ENCODE results near the gene RBM23.
A peak's percentile ranks its signal among the peaks of the same experiment; 100 is the strongest.
"Not testable (repeated sequence)": the region's sequence is repeated elsewhere in the genome, so short reads cannot be mapped to it uniquely, and the experiment has no call there.

The RBM23 gene

DNA sequence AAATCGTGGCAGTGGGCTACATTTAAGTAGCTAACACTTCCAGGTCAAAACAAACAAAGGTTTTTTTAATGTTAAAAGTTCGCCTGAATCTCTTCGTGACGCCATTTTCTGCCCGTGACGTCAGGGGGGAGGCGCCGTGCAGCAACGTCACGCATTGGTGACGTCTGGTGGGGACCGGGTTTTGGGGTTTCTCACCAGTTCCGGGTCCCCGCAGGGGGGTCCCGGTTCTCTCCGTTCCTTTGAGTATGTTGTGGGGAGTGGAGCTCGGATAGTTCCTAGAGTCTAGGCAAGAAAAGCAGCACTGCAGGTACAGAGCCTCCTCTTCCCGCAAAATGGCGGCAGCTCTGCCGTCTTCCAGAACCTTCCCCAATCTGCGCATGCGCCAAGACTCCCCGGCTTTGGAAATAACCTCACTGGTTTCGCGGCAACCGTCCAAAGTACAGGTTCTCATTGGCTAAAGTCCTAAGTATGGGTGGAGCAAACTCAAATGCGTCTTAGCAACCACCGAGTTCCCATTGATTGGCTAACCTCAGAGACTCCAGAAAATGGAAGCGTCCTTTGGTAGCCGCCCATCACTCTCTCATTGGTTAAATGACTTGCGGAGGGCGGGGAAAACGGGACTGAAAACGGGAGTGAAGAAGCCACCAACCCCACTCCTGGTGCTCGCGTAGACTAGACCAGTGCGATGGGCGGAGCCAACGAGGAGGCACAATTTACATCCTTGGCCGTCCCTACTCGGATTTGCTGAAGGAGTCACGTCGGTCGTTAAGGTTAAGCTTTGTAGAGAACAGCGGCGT, at the start of gene RBM23:
TSS of gene RBM23 (minus strand) at position 346 of the 797 bp plus-strand sequence.
- TF ChIP-seq ZFX (IDR thresholded peaks at IDR 0.05), result no peak
- TF ChIP-seq, protein P1, sequence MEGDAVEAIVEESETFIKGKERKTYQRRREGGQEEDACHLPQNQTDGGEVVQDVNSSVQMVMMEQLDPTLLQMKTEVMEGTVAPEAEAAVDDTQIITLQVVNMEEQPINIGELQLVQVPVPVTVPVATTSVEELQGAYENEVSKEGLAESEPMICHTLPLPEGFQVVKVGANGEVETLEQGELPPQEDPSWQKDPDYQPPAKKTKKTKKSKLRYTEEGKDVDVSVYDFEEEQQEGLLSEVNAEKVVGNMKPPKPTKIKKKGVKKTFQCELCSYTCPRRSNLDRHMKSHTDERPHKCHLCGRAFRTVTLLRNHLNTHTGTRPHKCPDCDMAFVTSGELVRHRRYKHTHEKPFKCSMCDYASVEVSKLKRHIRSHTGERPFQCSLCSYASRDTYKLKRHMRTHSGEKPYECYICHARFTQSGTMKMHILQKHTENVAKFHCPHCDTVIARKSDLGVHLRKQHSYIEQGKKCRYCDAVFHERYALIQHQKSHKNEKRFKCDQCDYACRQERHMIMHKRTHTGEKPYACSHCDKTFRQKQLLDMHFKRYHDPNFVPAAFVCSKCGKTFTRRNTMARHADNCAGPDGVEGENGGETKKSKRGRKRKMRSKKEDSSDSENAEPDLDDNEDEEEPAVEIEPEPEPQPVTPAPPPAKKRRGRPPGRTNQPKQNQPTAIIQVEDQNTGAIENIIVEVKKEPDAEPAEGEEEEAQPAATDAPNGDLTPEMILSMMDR (conservative IDR thresholded peaks at IDR 0.05), result no peak
- peak within 1 kb of the TSS; percentile 83 for H3K27ac ChIP-seq

DNA sequence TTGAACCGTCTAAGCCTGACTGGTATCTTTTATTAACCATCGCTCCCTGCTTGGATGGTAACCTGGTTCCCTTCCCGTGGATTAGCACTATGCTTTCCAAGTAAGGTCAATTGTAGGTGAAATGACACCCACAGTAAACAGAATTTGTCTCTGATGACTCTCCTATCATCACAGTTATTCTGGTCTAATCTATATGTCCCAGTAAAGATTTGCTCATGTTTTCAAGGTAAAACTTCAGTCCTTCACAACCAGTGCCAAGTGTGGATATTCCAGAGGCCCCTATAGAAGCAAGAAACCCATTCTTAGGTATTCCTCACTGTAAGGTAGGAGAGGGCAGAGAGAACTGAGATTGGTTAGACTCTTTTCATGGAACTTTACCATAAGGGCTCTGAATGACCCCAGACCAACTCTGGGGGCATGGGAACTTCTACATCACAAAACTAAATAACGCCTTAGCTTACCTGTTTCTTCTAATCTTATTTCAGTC, 47.9 kb upstream of the RBM23 start:
- TF ChIP-seq, protein P1 (conservative IDR thresholded peaks at IDR 0.05), result no peak
- TF ChIP-seq ZFX (IDR thresholded peaks at IDR 0.05), result no peak
- no peak overlapping the region for H3K27ac ChIP-seq

DNA sequence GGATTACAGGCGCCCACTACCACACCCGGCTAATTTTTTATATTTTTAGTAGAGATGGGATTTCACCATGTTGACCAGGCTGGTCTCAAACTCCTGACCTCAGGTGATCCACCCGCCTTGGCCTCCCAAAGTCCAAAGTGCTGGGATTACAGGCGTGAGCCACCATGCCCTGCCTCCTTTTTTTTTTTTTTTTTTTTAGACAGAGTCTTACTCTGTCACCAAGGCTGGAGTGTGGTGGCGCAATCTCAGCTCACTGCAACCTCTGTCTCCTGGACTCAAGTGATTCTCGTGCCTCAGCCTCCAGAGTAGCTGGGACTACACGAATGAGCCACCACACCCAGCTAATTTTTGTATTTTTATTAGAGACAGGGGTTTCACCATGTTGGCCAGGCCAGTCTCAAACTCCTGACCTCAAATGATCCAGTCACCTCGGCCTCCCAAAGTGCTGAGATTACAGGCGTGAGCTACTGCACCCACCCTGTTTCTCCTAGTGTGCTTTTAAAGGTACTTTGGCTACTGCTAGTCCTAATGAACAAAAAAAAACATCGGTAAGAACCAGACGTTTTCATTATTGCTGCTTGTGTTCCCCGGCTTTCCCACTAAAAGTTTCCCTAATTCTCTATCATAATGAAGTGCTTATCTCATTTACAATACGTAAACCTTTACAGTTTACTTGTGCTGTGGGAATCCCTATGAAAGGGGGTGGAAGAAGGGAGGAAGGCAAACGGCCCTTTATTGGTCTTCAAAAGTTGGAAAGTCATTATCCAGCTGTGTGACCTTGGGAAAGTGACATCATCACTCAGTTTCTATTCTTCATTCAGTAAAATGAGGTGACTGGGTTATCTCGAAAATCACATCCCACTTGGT, 47.2 kb upstream of the RBM23 start:
- H3K27ac ChIP-seq, result not testable (repeated sequence)

DNA sequence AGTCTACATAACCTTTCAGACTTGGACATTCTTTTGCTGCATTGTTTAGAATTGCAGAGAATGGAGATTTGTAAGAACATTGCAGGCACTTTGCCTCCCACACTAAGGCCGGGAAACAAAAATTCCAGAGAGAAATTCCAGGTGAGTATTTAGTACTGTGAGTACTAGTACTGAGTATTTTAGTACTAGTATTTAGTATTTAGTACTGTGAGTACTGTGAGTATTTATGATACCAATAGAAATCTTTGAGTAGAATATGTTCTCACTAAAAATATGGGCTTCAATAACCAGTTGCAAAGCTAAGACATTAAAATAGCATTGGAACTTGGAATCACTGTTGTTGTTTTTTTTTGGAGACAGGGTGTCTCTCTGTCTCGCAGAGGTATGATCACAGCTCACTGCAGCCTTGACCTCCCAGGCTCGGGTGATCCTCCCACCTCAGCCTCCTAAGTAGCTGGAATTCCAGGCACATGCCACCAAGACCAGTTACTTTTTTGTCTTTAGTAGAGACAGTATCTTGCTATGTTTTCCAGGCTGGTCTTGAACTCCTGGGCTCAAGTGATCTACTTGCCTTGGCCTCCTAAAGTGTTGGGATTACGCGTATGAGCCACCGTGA, 43.2 kb upstream of the RBM23 start:
- H3K27ac ChIP-seq, result no peak overlapping the region
- TF ChIP-seq, protein P1 (conservative IDR thresholded peaks at IDR 0.05), result no peak
- TF ChIP-seq ZFX (IDR thresholded peaks at IDR 0.05), result no peak

DNA sequence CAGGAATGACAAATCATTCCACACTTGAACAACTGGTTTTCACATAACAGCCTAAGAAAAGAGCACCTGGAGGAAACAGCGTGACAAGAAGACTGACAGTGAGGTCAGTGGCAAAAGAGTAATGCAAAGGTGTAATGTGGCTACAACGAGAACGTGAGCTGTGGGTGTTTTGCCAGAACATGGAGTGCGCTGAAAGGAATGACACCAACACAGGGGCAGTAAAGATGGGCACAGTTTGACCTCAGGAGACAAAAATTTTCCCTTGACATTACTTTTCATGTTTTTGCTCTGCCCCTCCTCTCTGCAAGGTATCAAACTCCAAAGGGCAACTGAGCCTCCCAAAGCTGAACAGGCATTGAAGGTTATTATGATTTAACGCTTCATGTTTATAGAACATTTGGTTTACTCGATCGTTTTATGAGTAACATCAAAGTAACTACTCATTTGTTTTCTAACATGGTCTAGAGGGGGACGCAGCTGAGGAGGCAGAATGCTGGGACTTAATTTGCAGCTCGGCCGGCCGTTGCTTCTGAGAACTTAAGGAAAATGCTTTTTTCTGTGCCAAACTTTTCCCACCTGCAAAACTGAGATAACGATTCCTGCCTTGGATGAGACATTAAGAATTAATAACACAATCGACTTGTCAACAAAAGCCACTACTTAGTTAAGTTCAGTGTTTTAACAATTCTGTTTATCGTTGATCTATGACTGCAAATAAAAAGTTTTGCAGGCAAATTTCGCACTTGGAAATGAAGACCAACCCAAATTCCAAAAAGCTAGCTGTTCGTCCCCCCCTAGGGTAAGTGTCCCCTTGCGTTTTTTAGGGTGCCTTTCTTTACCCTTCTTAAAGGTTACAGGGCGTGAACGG, 37.0 kb upstream of the RBM23 start:
- no peak for TF ChIP-seq ZFX (IDR thresholded peaks at IDR 0.05)
- TF ChIP-seq, protein P1 (conservative IDR thresholded peaks at IDR 0.05), result no peak
- peak overlapping the region; percentile 93 for H3K27ac ChIP-seq

DNA sequence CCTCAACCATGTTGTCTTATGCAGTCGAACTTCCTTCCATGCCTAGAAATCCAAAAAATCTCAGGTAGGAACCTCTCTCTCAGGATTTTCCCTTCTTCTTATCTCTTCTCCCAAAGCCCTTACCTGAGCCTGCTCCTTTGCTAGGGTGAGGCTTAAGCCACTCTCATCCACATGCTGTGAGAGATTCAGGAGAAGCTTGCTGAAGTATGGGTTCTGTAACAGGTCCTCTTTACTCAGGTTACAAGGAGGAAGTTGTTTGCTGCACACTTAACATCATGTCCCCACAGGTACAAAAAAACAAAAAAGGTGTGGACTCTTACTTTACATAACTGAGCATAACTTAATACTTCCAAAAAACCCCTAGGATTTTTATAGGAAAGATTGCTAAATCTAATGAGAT, 33.5 kb upstream of the RBM23 start:
- TF ChIP-seq, protein P1 (conservative IDR thresholded peaks at IDR 0.05), result no peak
- TF ChIP-seq ZFX (IDR thresholded peaks at IDR 0.05), result no peak
- H3K27ac ChIP-seq, result no peak overlapping the region

DNA sequence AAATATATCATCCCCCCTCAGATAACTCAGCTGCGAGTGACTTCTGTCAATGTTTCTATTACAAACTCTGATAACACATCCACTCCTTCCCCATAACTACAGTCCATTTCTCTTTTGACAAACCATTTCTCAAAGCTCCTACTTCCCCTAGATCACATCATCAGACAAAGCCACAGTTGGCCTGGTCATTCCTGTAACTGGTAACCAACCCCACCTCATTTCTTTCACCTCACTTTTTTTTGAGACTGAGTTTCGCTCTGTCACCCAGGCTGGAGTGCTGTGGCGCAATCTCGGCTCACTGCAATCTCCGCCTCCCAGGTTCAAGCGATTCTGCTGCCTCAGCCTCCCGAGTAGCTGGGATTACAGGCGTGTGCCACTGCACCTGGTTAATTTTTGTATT, 32.8 kb upstream of the RBM23 start:
- H3K27ac ChIP-seq, result not testable (repeated sequence)

All from C4-2B (cell line).